ENCODE results near the gene SLC25A43.

SLC25A43 gene

DNA sequence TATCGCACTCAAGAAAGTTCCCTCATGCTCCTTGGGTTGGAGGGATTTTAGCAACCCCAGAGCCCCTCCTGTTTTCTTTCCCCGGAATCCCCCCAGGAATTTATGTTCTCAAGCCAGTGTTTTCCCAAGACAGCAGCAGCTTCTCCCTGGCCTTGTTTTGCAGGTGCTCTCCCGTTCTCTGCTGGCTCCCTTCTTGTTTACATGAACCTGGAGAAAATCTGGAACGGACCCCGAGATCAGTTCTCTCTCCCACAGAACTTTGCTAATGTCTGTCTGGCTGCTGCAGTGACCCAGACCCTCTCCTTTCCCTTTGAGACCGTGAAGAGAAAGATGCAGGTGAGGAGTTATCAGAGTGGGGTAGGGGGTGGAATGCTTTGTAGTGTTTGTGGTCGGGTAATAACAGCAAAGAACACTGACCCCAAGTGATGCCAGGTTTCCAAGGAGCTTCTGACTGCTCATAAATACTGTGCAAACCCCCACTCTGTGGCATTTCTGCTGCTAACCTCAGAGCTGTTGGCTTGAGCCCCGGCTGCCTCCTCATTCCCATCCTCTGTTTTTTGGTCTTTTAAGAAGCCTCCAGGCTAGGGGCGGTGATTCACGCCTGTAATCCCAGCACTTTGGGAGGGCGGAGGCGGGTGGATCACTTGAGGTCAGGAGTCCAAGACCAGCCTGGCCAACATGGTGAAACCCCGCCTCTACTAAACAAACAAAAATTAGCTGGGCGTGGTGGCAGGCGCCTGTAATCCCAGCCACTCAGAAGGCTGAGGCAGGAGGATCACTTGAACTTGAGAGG is 11.1 kb downstream of the SLC25A43 start:
- no peaks in the 10 kb centered on the region for H3K36me3 ChIP-seq (ENCODE audit: insufficient read depth)
- no peaks in the 10 kb centered on the region for H4K20me1 ChIP-seq (ENCODE audit: insufficient read depth)
- H3K4me3 ChIP-seq (IDR thresholded peaks at IDR 0.05; ENCODE audit: insufficient read depth, low read depth, low read length): no peak overlapping the region
- no peak overlapping the region for H3K9ac ChIP-seq
- H3K4me2 ChIP-seq: no peak overlapping the region
- H3K27me3 ChIP-seq (ENCODE audit: insufficient read depth, low read depth): no peaks in the 10 kb centered on the region
- H2AFZ ChIP-seq (ENCODE audit: low read depth): no peak overlapping the region
- no peaks in the 10 kb centered on the region for H3K79me2 ChIP-seq (ENCODE audit: insufficient read depth, low read depth)
- no peaks in the 10 kb centered on the region for H3K4me1 ChIP-seq (ENCODE audit: low read depth, poor library complexity, severe bottlenecking)
- TF ChIP-seq, protein P1, sequence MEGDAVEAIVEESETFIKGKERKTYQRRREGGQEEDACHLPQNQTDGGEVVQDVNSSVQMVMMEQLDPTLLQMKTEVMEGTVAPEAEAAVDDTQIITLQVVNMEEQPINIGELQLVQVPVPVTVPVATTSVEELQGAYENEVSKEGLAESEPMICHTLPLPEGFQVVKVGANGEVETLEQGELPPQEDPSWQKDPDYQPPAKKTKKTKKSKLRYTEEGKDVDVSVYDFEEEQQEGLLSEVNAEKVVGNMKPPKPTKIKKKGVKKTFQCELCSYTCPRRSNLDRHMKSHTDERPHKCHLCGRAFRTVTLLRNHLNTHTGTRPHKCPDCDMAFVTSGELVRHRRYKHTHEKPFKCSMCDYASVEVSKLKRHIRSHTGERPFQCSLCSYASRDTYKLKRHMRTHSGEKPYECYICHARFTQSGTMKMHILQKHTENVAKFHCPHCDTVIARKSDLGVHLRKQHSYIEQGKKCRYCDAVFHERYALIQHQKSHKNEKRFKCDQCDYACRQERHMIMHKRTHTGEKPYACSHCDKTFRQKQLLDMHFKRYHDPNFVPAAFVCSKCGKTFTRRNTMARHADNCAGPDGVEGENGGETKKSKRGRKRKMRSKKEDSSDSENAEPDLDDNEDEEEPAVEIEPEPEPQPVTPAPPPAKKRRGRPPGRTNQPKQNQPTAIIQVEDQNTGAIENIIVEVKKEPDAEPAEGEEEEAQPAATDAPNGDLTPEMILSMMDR (conservative IDR thresholded peaks at IDR 0.05; ENCODE audit: low read depth, low read length): no peak
- no peak overlapping the region for H3K27ac ChIP-seq

DNA sequence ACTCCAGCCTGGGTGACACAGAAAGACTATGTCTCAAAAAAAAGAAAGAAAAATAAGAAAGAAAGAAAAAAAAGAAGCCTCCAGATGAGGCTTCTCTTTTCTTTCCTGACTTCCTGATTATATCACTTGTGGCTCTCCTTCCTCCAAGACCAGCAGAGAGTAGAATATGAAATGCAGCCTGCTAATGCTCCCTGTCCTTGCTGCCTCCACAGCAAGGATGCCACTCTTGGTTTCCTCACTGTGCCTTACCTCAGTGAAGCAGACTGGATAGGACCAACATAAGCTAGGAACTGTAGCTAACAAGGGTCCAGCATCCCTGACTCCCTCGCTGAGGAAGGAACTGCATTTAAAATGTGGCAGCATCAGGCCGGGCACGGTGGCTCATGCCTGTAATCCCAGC is 11.7 kb downstream of the SLC25A43 start:
- Histone ChIP-seq H3K4me3 (IDR thresholded peaks at IDR 0.05; ENCODE audit: insufficient read depth, low read depth, low read length) (no peak overlapping the region), H3K4me2 (no peak overlapping the region), H3K9ac (no peak overlapping the region), H4K20me1 (ENCODE audit: insufficient read depth) (no peaks in the 10 kb centered on the region), H3K27ac (no peak overlapping the region), H3K36me3 (ENCODE audit: insufficient read depth) (no peaks in the 10 kb centered on the region), H3K4me1 (ENCODE audit: low read depth, poor library complexity, severe bottlenecking) (no peaks in the 10 kb centered on the region), H2AFZ (ENCODE audit: low read depth) (no peak overlapping the region), H3K27me3 (ENCODE audit: insufficient read depth, low read depth) (no peaks in the 10 kb centered on the region), H3K79me2 (ENCODE audit: insufficient read depth, low read depth) (no peaks in the 10 kb centered on the region)
- TF ChIP-seq, protein P1 (conservative IDR thresholded peaks at IDR 0.05; ENCODE audit: low read depth, low read length): no peak

DNA sequence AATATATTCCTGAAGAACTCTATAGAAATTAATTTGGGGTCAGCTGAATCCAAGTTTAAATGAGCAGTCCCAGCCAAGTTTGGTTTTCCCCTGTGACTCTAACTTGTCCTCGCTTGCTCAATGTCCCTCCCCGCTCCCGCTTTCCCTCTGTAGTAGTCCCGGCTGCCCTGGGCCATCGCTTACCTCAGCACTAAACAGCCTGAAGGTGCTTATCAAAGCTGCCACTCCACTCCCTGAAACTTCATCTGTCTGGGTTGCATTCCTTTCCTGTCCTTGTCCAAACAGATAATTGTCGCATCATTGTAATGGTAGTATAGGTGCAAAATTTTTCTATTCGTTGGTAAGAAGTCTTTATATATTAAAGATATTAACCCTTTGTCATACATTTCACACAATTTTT is 12.8 kb downstream of the SLC25A43 start:
- TF ChIP-seq, protein P1 (conservative IDR thresholded peaks at IDR 0.05; ENCODE audit: low read depth, low read length): no peak
- H3K4me2 ChIP-seq: no peak overlapping the region
- H3K36me3 ChIP-seq (ENCODE audit: insufficient read depth): no peaks in the 10 kb centered on the region
- H3K4me1 ChIP-seq (ENCODE audit: low read depth, poor library complexity, severe bottlenecking): no peaks in the 10 kb centered on the region
- H4K20me1 ChIP-seq (ENCODE audit: insufficient read depth): no peaks in the 10 kb centered on the region
- H2AFZ ChIP-seq (ENCODE audit: low read depth): no peak overlapping the region
- no peaks in the 10 kb centered on the region for H3K27me3 ChIP-seq (ENCODE audit: insufficient read depth, low read depth)
- H3K79me2 ChIP-seq (ENCODE audit: insufficient read depth, low read depth): no peaks in the 10 kb centered on the region
- H3K4me3 ChIP-seq (IDR thresholded peaks at IDR 0.05; ENCODE audit: insufficient read depth, low read depth, low read length): no peak overlapping the region
- no peak overlapping the region for H3K27ac ChIP-seq
- no peak overlapping the region for H3K9ac ChIP-seq

DNA sequence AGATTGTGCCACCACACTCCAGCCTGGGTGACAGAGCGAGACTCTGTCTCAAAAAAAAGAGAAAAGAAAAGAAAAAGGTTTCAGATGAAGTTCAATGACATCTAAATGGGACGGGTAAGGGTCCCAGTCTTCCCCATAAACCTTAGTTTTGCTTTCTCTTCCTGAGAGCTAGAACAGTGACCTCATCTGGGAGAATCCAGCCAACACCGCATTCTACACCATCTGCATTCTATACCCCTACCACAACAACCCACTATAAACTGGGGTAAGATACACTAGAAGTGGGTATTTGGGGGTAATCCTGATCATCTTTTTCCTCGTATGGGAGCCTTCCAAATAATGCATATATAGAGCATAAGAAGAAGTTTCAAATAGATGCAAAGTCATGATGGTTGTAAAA is 18.2 kb downstream of the SLC25A43 start:
- no peaks in the 10 kb centered on the region for H3K79me2 ChIP-seq (ENCODE audit: insufficient read depth, low read depth)
- H3K36me3 ChIP-seq (ENCODE audit: insufficient read depth): no peaks in the 10 kb centered on the region
- no peaks in the 10 kb centered on the region for H3K4me1 ChIP-seq (ENCODE audit: low read depth, poor library complexity, severe bottlenecking)
- H3K4me3 ChIP-seq (IDR thresholded peaks at IDR 0.05; ENCODE audit: insufficient read depth, low read depth, low read length): no peak overlapping the region
- no peak overlapping the region for H3K4me2 ChIP-seq
- no peak overlapping the region for H3K9ac ChIP-seq
- H4K20me1 ChIP-seq (ENCODE audit: insufficient read depth): no peaks in the 10 kb centered on the region
- no peaks in the 10 kb centered on the region for H3K27me3 ChIP-seq (ENCODE audit: insufficient read depth, low read depth)
- H2AFZ ChIP-seq (ENCODE audit: low read depth): no peak overlapping the region
- TF ChIP-seq, protein P1 (conservative IDR thresholded peaks at IDR 0.05; ENCODE audit: low read depth, low read length): no peak
- no peak overlapping the region for H3K27ac ChIP-seq

All from KMS-11 (cell line).